GM21576 (cell line): Measurements from ENCODE around the gene UBE2E2.

Experiments
- ATAC-seq: cut with Tn5 transposase; IDR thresholded peaks from one replicate; pipeline ENCODE4 v1.9.1; 2021; ENCODE audit warnings: mild to moderate bottlenecking, moderate library complexity; ENCODE audit not compliant: unreplicated experiment

UBE2E2 gene

GRCh38 chr3:23567917-23568316 lies 364.8 kb downstream of the UBE2E2 start:
- no peak for ATAC-seq

GRCh38 chr3:23573827-23574226 lies 370.7 kb downstream of the UBE2E2 start:
- ATAC-seq, result no peak

- ATAC-seq, result no peak
Measured at GRCh38 chr3:23574822-23575315, 371.7 kb downstream of the UBE2E2 start.

DNA sequence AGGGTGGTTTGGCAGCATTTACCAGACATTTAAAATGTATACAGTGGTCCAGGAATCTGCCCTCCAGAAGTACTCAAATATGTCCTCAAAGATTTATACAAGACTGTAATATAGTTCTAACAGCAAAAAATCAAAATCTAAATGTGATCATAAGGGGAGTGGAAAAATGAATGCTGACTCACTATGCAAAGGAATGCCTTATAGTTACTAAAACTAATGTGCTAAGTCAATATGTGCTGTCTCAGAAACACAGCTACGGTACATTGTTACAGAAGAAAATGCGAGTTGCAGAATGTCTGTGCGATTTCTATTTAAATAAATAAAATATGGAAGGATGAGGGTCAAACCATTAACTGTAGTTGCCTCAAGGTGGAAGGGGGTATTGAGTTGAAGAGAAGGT lies 372.6 kb downstream of the UBE2E2 start:
- no peak for ATAC-seq

DNA sequence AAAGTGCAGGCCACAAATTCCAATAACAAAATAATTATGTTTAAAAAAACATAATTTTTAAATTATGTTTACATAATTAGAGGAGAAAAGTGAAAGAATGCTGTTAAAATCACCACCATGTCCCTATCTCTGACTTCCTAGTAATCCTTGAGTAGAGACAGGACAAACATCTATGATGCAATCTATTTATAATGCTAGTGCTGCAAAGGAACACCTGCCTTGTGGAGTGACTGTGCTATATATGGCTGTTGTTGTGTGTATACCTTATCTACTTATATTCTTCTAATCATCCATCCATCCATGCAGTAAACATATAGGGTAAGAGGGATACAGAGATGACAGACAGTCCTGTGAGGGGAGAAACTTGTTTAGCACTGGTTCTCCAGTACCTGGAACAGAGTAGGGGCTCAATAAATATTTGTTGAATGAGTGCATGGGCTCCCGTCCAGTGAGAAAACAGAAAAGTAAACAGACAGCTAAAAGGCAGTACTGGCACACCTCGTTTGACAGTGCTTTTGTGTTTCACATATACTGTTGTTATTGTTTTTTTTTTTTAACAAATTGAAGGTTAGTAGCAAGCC lies 373.3 kb downstream of the UBE2E2 start:
- no peak for ATAC-seq

DNA sequence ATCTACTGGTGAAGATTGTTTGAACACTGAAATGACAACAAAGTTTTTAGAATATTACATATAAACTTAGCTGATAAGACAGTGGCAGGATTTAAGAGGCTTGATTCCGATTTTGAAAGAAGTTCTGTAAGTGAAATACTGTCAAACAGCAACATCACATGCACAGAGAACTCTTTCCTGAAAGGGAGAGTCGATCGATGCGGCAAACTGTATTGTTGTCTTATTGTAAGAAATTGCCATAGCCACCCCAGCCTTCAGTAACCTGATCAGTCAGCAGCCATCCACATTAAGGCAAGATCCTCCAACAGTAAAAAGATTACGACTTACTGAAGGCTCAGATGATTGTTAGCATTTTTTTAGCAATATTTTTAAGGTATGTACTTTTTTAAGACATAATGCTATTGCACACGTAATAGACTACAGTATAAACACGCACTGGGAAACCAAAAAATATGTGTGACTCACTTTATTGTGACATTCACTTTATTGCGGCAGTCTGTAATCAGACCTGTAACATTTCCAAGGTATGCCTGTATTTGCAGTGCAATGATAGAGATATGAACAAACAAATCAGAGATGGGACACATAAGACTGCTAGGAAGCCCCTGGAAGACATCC lies 377.1 kb downstream of the UBE2E2 start:
- ATAC-seq, result no peak

- no peak for ATAC-seq
Measured at GRCh38 chr3:23583980-23584740, 381.0 kb downstream of the UBE2E2 start.

DNA sequence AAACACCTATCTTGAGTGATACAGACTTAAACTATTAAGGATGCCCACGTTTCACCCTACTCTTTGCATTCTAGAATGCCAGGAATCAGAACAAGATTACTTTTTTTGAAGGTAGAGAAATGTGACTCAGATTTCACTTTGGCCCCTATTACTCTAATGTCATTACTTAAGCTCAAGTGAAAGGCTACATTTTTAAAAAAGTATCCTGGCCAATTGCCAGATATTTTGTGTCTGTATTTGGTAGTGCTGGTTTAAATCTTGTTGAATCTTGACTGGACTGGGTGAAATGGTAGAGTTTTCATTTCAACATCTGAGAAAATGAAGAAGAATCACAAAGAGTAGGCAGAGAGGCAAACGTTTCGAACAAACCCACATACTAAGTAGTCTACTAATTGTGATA lies 384.4 kb downstream of the UBE2E2 start:
- no peak for ATAC-seq

DNA sequence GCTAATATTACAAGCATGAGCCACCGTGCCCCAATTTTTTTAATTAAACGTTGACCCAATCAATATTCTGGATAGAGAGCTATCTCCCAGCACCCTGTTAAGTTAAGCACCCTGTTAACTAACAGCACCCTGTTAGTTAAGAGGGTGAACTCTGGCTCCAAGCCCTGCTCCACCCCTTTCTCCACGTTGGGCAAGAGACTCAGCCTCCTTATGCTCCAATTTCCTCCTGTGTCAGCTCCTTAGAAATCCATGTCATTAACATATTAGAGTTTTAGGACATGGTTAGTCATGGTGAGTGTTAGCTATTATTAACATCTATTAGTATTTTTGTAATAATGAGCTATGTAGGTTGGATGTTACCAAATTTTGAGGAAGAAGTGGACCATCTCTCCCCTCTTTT lies 385.4 kb downstream of the UBE2E2 start:
- ATAC-seq, result no peak

- ATAC-seq, result no peak
Measured at GRCh38 chr3:23589602-23590001, 386.5 kb downstream of the UBE2E2 start.

DNA sequence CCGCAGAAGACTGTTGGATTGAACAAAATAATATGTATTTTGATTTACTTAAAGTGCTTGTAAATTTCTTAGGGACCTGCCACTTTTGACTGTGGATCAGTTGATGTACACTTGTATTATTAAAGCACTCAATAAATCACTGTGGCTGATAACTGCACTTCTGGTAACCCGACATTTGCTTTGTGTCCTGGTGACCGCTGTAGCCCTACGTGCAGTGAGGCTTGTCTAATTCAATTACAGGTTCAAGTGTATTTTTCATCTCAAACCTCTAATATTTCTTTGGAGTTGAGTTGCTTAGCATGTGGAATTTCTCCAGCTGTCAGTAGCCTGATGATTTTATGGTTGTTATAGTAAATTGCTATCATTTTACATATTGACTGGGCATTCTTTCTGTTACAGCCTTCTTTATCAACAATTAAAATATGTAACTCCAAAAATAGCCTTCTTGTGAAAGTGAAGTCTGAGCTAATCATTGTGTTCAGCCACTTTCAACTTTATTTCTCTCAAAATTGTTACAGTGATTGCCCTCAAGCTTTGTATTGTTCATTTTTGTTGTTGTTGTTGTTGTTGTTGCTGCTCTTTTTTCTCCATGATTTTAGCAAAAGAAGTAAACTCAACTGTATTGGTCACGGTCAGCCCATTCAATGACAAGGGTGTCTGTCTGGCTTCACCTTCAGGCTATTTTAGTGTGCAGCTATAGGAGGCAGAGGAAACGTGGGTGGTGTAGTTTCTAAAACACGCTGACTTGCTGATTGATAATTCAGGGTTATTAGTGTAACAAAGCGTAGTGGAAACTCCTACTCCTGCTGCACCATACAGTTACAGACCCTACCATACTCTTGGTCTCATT lies 387.5 kb downstream of the UBE2E2 start:
- peak; percentile 89 for ATAC-seq

DNA sequence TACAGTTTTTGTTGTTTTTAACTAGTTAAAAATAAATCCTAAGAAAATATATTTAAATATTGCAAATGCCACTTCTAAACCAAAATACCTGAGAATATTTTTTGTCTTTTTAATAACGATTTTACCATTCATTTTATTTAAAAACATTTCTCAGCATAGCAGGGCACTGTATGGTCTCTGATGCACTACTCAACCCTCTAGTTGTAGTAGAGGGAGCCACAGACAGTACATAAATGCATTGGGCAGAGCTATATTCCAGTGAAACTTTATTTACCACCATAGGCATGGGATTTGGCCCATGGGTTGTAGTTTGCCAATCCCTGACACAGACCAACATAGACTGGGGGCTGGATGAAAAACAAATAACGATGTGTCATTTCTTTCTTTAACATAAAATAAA lies 388.2 kb downstream of the UBE2E2 start:
- no peak for ATAC-seq

DNA sequence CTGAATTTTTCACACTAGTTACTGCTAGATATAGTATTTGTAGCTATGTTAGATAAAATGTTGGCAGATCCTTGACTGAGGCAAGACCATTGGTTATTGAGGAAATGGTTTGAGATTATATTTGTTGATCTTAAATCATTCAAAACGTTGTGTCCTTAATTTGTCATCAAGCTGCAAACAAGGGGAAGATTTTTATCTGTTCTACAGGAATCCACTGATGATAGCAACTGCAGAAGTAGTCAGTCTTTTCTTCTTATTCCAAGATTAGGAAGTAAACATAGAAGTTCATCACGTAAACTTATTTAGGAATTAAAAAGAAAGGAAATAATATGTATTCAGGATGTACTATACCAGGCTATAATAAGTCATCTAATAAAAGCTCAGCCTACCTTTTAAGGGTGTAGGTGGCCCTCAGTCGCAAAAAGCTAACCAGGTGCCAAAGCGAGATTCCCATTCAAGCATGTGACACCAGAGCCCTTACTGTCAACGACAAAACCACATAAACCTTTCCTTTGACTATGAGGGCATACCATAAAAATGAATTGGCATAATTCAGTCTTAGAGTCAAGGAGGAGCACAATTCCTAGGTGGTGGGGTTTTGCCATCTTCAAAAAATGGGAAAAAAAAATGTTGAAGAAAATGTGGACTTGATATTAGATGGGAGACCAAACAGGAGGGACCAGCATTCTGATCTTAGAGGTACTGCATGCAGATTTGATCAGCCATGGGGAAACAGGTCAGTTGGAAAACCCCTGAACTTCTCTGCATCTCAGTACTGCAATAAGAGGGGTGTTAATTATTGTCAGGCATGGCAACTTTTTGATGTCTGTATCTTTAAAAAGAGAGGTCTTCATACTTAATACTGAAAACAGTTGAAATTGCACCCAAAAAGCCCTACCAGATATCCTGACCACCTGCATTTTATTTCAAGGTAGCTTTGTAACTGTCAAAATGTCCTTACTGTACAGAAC lies 390.1 kb downstream of the UBE2E2 start:
- no peak for ATAC-seq

- no peak for ATAC-seq
Measured at GRCh38 chr3:23594066-23594465, 390.9 kb downstream of the UBE2E2 start.

DNA sequence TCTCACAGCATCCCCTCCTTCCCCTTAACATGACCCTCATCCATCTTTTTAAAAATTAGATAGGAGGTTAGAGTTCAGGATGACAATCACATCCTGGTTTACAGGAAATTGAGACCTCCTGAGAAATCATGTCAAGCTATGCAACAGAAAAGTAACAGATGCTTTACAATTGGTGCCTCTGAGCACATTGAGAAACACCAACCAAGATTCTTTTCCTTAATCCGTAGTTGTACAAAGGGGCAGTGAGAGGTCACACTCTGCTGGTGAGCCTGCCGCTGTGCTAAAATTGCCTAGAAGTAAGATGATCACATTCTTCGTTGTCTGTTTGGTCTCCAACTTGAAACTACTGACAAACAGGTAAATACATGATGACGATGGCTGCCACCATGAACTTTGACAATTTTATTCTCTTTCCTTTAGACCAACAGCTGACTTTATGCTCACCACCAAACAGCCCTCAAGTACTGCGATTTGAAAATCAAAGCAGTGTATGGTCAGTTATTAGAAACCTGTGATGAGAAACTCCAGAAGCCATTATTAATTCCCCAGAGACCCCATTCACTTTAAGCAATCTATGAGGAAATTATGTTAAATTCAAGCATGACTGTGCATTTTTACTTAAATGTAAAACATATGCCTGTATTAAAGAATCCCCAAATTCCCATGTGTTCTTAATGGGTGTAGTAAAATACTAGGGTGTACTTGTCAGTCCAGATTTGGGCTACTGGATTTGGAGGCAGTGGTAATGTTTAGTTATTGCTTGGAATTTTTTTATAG lies 392.0 kb downstream of the UBE2E2 start:
- ATAC-seq, result no peak

DNA sequence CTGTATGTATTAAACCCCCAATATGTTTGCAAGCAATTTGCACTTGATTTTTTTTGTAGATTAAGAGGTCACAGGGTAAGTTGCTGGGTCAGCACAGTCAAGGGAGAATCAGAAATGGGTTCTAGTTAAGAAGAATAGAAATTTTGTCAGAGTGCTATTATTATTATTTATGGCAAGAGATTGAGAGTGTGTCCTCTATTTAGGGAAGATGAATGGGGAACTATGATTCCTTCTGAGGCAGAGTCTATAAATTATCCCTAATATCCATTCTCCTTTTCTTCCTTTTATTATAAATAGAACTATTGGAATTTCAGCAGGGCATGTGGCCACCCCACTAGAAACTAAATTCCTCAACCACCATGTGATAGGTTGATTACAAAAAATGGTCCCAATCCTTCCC lies 392.7 kb downstream of the UBE2E2 start:
- no peak for ATAC-seq

DNA sequence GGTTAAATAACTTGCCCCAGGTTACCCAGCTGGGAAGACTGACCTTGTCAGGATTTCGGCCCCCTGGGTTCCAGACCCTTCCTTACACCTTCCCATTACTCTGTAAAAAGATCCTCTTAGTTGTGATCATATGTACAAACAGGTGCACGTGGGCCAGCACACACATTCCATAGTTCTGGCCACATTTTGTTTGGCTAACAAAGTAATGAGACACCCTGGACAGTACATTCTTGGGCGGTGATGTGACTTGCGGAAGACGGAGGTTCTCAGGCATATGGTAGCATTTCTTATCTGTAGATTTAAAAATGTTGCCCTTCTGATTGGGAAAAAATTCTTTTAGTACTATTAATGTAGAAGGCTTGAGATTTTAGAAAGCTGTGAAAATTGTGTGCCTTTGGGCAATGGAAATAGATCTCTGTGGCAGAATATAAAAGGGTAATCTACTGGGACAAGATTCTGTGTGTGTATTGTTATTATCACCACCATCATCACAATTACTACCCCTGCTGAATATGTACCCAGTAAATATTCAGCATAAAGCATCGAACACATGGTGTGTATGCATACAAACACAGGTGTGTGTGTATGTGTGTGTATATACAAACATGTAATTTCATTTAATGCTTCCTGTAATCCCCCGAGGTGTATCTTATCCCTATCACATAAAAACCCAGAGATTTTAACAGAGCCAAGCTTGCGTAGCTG lies 397.2 kb downstream of the UBE2E2 start:
- ATAC-seq, result no peak

DNA sequence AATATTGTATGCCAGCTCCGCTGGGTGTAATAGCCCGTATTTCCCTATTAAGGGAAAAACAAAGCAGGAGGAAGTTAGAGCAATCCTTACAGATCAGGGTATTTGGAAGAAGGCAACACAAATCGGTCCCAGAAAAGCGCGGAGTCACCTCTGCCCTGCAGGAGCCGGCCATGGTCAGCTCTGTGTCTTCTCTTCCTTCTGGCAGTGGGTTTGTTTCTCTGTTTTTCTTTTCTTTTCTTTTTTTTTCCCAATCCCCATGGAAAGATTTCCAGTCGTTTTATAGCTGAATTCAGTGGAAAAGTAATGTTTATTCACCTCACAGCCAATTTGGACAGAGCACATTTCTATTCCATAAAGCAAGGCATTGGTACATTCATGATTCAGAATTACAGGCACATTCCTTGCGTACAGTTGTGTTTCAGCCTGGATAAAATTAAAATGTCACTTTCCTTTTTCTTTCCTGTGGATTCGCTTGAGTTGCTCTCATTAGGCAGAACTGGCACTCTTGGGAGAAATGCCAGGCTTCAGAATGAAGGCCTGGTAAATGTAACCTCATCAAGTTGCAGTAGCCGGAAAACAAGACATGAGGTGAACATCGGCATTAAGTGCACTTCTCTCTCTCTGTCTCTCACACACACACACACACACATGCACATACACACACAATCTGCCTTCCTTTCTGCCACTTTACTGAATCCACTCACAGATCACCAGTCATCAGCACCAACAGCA lies 398.1 kb downstream of the UBE2E2 start:
- no peak for ATAC-seq
